ENCODE measurements around the gene INSIG1. TPM values are rescaled to one million over a fixed set of nuclear protein-coding genes. Genes with fewer than 3 reads are reported as not detected.

The INSIG1 gene
- polyA plus RNA-seq, 4 donors, result 27.7 to 40.9 (median 33.8) TPM

DNA sequence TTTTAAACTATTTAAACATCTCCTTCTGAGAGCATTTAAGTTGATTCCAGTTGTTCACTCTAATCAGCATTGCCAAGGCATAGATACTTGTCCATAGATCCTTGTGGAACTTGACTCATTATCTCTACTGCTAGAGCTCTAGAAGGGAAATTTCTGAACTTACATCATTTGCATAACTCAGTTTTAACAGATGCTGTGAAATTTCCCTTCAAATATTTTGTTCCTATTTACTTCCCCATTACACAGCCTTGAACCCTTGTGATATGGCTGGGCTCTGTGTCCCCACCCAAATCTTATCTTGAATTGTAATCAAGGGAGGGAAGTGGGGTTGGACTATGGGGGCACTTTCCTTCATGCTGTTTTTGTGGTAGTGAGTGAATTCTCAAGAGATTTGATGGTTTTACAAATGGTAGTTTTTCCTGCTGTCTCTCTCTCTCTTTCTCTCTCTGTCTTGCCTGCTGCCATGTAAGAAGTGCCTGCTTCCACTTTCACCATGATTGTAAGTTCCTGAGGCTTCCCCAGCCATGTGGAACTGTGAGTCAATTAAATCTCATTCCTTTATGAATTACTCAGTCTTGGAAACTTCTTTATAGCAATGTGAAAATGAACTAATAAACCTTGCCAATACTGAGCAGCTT is 25.4 kb downstream of the INSIG1 start:
- DNase-seq (ENCODE audit: low read depth in 4 of 4, low spot score in 3 of 4), result no peak

- no peak for DNase-seq (ENCODE audit: low read depth in 4 of 4, low spot score in 3 of 4)
Measured at GRCh38 chr7:155324012-155324917, 26.6 kb downstream of the INSIG1 start.

GRCh38 chr7:155324918-155325235 is 27.2 kb downstream of the INSIG1 start:
- DNase-seq (ENCODE audit: low read depth in 4 of 4, low spot score in 3 of 4), result no peak

DNA sequence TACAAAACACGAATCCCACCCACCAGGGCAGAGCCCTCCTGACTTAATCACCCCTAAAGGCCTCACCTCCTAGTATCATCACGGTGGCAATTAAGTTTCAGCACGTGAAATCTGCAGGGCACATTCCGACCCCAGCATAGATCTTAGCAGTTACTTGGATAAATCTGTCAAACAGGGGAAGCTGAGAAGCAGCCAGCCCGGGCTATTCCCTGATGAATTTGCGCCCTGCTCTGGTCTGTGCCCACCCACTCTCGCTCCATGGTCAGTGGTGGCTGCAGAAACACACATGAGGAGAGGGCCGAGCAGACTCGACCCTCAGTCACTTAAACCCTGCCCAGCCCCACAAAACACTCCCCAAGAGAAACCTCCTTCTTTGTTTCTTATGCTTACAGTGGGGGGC is 28.7 kb downstream of the INSIG1 start:
- no peak for DNase-seq (ENCODE audit: low read depth in 4 of 4, low spot score in 3 of 4)

DNA sequence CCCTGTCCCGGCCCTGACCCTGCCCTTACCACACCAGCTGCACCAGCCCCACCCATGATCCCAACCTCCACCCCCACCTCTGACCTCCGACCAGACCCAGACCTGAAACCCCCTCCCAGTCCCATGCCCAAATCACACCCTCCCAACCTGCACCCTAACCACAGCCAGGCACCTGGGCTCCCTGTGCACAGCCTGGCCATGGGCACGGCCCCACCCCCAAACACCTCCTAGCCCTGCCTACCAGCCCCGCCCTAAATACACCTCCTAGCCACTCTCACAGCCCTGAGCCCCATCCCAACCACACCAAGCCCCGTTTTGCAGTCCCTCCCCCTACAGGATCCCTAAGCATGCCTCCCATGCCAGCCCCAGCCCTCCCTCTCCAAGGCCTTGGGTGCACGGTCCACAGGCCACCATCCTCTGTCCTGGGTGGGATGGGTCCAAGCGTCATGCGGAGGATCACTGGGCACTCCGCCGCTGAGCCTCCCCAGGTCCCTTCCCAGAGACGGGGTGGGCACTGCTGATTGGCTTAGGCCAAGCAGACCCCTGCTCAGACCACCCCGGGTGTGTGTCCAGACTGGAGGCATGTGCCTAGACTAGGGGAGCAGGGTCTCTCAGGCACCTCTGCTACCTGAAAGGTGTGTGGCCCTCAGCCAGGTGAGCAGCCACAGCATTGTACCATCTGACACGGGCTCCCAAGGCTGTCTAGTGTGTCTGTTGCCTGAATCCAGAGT is 30.1 kb downstream of the INSIG1 start:
- DNase-seq (ENCODE audit: low read depth in 4 of 4, low spot score in 3 of 4), result no peak

DNA sequence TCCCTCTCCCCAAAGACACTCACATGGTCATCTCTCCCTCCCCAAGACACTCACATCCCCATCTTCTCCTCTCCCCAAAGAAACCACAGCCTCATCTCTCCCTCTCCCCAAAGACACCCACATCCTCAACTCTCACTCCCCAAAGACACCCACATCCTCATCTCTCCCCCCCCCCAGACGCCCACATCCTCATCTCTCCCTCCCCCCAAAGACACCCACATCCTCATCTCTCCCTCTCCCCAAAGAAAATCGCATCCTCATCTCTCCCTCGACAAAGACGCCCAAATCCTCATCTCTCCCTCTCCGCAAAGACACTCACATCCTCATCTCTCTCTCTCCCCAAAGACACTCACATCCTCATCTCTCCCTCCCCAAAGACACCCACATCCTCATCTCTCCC is 31.5 kb downstream of the INSIG1 start:
- no peak for DNase-seq (ENCODE audit: low read depth in 4 of 4, low spot score in 3 of 4)

DNA sequence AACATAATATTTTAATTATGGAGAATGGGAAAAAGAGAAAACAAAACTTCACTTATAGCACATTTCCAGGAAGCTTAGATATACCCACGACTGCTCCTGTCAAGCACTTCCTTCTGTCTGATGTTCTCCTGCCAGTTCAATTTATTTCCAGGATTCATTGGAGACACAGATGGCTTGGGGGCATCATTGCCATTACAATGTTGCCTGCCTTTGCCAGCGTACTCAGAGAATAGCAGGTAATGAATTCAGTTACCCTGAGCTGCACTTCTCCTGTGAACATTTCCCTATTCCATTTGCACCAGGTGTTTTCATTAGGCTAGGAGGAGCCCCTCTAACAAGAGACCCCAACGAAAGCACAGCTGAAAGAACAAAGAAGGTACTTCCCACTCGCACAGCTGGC is 33.7 kb downstream of the INSIG1 start:
- no peak for DNase-seq (ENCODE audit: low read depth in 4 of 4, low spot score in 3 of 4)

- DNase-seq (ENCODE audit: low read depth in 4 of 4, low spot score in 3 of 4), result no peak
Measured at GRCh38 chr7:155333346-155334234, 35.9 kb downstream of the INSIG1 start.

DNA sequence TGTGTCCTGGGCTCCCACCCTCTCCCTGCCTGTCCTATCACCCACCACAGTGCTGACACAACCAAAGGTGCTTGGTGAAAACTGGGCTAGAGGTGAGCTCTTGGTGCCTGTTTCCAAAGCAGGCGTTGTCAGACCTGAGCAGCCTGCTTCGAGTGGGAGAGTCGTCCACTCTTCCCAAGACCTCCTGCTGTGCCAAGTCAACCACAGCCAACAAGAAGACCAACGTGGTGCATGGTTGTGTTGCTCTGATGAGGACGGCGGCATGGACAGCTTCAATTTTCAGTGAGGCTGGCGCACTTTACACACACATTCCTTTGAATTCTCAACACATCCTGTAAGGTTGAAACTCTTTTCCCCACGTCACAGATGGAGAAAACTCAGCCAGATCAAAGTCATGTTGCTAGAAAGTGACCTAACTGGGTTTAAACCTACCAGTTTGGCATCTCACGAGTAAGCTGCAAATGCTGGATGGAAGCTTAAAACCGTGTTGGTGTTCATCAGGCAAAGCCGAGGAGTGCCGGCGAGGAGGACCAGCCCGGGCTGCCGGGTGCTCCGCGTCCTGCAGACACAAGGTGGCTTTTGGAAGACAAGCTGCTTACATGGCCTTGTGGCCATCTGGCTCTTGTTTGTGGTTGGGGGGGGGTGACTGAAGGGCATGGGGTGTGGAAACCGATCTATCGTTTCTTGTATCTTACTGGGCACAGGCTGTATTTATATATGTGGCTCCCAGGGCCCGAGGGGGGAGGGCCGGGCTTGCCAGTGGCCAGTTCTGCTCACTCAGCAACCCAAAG is 39.3 kb downstream of the INSIG1 start:
- DNase-seq (ENCODE audit: low read depth in 4 of 4, low spot score in 3 of 4), result no peak

- no peak for DNase-seq (ENCODE audit: low read depth in 4 of 4, low spot score in 3 of 4)
Measured at GRCh38 chr7:155337946-155338631, 40.4 kb downstream of the INSIG1 start.

DNA sequence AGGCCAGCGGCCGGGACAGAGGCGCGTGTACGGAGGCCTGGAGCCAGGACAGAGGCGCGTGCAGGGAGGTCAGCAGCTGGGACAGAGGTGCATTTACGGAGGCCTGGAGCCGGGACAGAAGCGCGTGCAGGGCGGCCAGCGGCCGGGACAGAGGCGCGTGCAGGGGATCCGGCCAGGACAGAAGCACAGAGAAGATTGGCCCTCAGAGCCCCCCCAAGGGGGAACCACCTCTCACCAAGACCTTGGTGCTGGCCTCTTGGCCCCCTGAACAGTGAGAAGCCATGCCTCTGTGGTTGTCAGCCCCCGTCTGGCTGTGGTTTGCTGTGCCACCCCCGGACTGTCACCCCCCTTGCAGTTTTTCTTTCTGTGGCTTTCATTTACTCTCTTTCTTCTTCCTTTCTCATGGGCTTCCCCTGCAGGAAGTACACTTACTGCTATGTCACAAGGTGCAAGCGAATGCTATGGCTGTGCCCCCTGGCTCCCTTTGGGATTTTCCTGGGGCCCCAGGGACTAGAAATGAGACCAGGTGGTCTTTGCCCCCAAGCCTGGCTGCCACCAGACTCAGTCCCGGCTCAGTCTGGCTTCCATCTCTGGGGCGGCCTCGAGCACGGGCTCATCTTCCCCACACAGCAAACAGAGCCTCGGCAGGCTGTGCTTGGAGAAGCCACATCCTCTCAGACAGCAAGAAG is 41.1 kb downstream of the INSIG1 start:
- no peak for DNase-seq (ENCODE audit: low read depth in 4 of 4, low spot score in 3 of 4)

DNA sequence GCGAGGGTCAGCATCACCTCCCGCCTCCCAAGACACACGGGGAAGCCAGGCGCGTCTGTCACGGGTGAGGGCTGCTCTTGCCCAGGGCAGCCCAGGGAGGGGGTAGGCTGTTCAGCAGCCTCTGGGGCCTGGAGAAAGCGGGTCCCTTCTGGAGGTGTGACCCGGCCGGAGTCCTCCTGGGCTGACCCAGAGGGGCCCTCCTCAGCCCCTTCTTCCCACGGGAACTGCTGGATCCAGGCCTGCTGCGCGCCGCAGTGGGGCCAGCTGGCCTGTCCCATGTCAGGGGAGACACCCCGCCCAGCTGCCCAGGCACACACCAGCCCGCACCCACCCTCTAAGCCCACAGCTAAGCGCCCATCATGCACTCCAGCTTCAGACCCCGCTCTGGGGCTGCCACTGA is 41.8 kb downstream of the INSIG1 start:
- no peak for DNase-seq (ENCODE audit: low read depth in 4 of 4, low spot score in 3 of 4)

DNA sequence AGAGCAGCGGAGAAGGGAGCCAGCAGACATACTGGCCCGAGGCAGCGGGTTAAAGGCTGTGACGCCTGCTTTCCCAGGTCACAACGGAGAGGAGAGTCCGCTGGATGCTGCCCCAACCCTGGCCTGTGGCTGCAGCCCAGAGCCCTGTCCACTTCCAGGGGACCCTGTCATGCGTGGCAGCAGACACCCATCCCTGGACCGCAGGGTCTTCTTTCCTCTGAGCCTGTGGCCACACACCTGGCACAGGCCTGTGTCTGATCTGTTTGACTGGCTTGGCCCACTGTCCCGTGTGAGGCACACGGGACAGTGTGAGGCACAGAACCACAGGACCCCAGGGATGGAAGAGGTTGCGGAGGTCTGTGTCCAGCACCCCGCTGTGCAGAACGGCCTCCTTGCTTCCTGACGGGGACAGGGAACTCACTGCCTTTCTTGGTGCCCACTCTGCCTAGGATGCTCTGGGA is 42.4 kb downstream of the INSIG1 start:
- no peak for DNase-seq (ENCODE audit: low read depth in 4 of 4, low spot score in 3 of 4)

GRCh38 chr7:155340721-155341120 is 43.0 kb downstream of the INSIG1 start:
- DNase-seq (ENCODE audit: low read depth in 4 of 4, low spot score in 3 of 4), result no peak

DNA sequence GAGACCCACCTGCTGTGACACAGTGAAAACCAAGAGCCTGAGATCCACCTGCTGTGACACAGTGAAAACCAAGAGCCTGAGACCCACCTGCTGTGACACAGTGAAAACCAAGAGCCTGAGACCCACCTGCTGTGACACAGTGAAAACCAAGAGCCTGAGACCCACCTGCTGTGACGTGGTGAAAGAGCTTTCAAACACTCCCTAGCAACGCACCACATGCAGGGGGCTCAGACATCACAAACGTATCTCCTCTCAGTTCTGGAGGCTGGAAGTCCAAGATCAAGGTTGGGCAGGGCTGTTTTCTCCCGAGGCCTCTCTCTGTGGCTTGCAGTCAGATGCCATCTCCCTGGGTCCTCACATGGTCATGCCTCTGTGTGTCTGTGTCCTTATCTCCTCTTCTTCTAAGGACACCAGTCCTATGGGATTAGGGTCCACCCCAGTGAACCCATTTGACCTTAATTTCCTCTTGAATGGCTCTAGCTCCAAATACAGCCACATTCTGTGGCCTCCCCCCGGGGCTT is 43.8 kb downstream of the INSIG1 start:
- DNase-seq (ENCODE audit: low read depth in 4 of 4, low spot score in 3 of 4), result no peak

GRCh38 chr7:155342313-155342712 is 44.6 kb downstream of the INSIG1 start:
- no peak for DNase-seq (ENCODE audit: low read depth in 4 of 4, low spot score in 3 of 4)

DNA sequence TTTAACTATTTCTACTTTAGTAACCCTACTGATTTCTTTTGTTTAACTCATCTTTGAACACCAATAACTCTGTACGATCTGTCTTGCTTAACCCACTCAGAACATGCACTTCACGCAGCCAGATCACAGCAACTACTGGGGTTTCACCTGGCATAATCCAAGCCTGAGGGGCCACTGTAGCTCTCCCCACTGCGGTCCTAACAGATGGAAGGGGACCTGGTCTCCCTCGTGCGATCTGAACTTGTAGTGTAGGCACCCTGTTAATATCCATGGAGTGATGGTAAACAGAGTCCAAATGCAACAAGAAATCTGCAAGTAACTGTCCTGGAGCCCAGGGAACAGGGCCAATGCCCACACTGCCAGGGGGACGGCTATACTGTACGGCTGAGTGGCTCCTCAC is 45.5 kb downstream of the INSIG1 start:
- no peak for DNase-seq (ENCODE audit: low read depth in 4 of 4, low spot score in 3 of 4)

DNA sequence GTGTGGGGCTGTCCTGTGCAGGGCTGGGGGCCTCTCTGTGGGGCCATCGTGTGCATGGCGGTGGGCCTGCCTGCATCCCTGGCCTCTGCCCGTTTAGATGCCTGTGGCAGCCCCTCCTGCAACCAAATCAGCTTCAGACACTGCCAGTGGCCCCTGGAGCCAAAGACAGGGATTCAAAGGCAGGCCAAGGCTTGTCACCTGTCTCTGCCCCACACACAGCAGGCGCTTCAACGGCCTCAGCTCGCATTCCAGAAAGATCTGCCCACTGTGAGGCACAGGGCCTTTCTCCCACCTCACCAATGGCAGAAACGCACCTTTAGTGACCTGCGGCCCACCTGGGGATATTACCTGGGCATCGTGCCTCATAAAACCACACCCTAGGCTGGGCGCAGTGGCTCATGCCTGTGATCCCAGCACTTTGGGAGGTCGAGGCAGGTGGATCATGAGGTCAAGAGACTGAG is 46.0 kb downstream of the INSIG1 start:
- DNase-seq (ENCODE audit: low read depth in 4 of 4, low spot score in 3 of 4), result no peak

All from right renal pelvis (tissue), 4 donors.